GM19455 (cell line): ENCODE measurements around the gene ARSI.

Experiments
- ATAC-seq: cut with Tn5 transposase; IDR thresholded peaks from one replicate; pipeline ENCODE4 v1.9.1; 2021; ENCODE audit not compliant: unreplicated experiment

ARSI gene

DNA sequence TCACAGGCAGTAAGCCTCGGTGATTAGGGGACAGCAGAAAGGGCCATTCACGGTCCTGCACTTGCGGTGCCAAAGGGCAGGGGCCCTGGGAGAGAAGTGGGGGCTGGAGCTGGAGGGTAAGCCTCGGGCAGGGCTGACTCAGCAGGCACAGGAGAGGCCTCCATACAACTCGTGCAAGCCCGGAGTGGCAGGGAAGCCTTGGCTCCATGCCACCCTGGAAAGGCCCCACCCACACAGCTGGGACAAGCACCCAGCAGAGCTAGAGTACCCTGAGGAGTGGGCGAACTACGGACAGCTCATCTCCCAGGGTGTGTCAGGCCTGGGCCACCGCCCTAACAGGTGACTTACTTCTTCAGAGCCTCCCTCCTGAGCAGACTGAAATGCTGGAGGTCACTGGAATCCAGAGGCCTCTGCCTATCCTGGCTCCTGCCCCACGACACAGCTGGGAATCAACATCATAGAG is 7.5 kb downstream of the ARSI start:
- no peak for ATAC-seq

DNA sequence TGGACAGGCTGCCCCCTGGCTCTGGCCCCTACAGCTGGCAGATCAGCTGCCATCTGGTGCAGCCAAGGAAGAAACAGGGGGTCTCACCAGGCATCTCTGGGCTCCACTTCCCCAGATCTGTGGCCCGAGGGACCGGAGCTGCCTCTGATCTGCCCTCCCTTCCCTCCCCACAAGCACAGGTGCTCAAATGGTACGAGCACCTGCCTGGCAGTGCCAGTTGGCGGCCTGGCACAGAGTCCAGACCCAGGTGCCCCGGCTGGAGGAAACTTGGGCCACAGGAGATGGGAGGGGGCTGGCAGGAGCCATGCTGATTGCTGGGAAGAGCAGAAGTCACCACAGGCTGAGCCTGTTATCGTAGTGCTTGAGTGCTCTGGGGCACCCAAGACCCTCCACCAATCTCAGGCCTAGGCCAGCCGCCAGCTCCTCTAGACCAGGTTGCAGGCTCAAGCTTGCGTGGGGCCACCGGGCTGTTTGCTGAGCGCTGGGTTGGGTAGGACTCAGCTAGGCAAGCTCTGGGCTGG is 8.1 kb downstream of the ARSI start:
- no peak for ATAC-seq

DNA sequence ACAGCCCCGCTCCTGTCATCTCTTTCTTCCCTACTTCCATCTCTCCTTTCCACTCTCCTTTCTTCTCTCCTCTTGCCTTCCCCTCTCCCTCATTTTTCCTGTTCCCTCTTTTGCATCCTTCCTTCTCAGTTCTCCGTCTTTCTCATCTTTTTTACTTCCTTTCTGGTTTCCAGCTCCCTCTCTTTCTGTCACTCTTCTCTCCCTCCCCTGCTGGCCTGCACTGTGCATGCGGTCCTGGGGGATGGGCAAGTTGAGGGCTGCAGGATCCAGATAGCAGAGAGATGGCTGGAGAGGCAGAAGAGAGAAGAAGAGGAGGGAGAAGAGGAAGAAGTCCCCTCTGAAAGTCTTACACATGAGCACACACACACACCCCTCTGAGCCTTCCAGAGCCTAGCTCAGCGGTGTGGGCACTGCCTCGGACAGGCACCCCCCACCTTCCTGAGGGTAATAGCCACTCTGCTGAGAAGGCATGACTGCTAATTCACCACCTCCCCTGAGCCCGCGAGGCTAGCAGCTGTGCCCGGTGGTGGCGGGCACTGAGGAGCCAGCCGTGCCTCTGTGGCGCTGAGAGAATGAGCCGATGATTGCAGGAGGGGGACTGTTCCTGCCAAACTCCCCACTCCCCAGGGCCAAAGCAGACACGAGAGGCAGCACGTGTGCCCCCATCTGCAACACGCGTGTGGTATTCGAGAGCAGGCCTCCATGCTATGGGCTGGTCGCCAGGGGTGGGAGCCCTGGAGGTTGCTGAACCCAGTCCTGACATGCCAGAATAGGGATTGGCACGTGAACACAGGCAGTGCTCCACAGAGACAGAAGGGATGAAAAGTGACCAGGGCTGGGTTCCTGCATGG is 9.4 kb downstream of the ARSI start:
- ATAC-seq: no peak

DNA sequence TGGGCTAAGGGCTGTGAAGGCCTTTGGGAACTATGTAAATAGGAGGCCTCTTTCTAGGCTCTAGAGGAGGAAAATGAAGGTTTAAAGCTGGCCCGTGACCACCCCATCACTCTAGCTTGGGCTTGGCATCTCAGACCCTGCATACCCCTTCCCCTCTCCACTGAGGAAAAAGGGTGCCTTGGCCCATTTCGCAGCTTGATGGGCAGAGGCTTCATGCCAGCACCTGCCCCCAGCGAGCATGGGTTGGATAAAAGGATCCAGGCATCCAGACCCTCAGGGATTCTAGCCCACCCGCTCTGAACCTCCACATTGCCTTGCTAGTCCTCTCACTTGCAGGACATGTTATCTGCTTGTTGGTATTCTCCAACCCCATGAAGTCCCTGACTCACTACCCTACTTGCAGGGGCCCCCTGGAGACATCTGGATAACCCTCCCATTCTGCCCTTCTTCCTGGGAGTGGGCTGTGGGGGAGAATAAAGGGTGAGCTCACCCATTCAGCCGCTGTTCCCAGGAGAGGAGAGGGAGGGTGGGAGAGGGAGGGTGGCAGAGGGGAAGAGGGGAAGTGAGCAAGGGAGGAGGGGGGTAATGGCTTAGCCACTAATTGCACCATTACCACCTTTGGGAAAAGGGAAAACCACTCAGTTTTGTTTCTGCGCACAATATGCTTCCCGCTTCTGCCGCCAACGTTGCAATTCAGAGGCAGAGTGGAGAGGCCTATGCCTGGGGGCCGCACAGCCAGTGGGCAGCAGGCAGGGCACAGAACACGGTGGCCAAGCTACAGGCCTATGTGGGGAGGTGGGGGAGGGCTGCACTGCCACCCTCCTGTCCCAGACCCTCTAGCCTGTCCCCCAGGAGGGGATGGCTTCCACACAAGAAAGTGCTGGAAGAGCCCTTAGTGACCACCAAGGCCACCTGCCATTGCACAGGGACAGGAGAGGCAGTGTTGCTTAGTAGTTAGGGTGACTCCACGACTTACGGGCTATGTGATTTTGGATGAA is 11.0 kb downstream of the ARSI start:
- ATAC-seq: no peak

DNA sequence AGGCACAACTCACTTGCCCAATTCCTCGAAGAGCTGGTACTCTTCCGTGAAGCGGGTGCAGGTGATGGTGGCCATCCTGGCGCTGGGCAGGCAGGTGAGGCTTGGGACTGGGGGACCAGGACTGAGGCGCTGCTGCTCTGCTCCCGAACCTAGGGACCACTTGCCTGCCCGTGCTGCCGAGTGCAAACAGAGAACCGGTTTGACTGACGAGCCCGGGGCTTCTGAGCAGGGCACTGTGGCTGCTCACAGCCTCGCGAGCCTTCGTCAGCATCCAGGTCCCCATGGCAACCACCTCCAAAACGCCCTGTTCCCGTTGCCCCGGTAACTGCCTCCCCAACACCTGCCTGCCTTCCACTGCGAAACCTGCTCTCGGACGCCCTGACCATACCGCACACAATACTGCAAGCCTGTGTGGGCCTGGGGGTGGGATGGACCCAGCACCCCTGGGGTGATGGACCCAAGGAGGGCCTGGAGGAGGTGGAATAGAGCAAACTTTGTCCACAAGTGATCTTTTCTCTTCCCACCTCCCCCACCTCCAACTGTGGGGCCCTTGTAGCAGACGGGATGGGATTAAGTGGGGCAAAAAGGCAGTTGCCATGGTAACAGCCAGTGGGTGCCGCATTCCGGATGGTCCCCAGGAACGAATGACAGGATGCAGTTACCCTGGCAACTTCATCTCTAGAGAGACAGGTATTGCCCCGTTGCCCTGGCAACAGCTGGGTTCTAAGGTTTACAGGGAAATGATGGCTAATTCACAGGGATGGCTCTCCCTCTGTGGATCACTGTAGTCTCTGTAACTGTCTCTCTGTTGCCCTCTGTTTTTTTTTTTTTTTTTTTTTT is 12.9 kb downstream of the ARSI start, which contains the start of gene CAMK2A:
Gene CAMK2A (minus strand): TSS at position 223 of the 840 bp plus-strand sequence. CDS start 148 bp downstream, at position 75.
- no peak for ATAC-seq

DNA sequence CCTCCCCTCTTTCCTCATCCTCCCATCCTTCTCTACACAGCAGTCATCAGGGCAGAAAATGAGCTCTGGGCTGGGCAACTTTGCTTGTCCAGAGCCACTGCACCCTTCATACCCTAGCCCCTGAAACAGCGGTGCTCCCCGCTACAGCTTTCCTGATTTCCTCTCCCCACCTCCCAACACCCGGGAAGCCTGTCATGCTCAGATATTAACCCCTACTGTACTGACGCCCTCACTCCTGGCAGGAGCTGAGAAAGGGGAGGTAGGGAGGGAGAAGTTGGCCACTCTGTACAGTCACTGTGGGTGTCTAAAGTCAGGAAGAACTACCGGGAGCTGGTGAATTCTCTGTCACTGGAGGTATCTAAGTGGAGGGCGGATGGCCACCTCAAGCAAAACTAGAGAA is 13.9 kb downstream of the ARSI start:
- no peak for ATAC-seq

DNA sequence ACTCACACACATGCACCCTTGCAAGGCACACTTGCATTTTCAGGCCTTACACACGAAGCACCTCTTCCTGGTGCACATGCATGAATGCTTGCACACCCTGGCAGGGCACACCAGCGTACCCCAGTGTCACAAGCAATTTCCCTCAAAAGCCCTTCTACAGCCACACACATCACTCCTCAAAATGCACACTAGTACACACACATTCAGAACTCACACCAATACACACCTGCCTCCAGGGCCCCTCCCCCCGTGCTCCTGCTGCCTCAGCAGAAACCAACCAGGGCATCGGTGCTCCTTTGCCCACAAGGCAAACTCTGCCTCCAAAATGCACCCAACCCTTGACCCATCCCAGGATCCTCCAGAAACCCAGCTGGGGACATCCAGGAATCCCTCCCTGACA is 14.3 kb downstream of the ARSI start:
- no peak for ATAC-seq

DNA sequence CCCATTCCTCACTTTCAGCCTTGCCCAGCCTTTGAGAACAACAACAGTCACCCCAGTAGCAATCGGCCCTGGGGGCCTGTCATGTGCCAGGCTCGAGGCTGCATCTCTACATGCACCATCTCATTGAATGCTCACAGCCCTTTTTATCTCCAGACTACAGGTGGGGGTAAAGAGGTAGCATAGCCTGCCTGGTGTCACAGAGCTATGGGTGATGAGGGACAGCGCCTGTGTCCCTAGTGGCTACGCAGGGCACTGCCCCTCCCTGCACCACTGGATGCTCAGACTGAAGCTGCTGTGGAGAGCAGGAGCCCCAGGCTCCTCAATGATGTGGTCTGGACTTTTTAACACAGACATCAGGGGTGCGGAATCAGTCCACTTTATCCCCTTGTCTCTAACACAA is 15.9 kb downstream of the ARSI start:
- ATAC-seq: no peak

DNA sequence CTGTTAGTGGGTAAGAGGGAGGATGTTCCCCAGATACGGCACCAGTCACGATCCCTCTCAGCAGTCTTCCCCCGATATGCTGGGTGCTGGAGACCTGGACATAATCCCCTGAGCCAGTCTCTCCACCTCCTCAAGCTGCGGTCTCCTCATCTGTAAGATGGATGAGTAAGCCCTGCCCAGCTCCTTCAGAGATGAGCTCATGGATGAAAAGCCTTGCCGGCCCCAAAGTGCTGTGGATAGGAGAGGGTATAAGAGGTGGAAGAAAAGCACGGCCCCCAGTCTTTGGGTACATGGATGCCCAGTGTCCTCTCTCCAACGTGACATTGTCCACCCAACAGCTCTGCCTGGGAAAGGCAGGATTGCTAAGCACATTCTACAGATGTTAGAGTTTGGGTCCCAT is 17.6 kb downstream of the ARSI start:
- no peak for ATAC-seq

DNA sequence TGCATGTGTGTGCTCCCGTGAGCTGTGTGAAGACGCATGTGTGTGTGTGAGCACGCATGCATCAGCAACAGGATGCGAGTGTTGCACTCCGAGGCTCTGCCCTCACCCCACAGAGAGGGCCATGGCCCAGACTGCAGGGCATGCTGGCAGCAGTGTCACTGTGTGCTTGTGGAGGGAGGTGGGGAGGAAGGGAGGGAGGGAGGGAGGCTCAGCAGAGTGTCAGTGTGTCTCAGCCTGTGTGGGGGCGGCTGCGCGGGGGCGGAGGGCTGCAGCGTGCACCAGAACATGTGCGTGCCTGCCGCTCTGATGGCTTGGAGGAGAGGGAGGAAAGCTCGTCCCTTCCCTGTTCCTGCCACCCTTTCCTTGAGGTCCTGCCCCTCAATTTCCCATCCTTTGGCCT is 18.4 kb downstream of the ARSI start:
- ATAC-seq: no peak

DNA sequence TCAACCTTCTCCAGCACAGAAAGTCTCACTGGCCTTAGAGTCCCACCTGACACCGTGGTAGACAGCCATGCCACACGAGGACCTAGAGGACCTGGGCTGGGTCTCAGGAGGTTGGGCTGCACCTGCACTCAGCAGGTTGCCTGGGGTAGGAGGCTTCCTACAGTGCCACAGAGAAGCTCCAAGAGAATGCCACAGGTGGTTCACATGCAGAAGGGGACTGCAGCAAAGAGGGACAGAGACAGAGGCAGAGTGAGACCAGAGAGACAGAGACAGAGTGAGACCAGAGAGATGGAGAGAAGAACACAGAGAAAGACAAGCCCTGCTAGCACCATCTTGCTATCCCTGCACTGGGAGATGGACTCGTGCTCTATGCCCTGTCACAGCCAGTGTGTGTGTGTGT is 18.8 kb downstream of the ARSI start:
- no peak for ATAC-seq

DNA sequence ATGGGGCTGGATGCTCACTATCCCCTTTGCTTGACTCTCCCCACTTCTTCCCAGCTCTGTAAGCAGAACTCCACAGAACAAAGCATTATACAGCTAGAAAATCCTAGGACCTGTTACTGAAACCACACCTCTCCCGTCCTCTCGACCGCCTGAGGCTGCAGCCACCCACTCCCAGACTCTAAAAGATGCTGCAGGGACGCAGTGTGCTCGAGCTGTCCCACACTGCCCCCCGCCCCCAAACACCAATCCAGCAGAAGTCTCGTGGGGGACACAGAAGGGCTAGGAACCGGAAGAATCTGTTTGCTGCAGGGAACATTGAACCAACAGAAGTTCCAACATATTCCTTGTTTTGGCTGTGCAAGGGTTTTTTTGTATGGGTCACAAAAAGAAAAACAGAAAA is 20.7 kb downstream of the ARSI start:
- no peak for ATAC-seq

DNA sequence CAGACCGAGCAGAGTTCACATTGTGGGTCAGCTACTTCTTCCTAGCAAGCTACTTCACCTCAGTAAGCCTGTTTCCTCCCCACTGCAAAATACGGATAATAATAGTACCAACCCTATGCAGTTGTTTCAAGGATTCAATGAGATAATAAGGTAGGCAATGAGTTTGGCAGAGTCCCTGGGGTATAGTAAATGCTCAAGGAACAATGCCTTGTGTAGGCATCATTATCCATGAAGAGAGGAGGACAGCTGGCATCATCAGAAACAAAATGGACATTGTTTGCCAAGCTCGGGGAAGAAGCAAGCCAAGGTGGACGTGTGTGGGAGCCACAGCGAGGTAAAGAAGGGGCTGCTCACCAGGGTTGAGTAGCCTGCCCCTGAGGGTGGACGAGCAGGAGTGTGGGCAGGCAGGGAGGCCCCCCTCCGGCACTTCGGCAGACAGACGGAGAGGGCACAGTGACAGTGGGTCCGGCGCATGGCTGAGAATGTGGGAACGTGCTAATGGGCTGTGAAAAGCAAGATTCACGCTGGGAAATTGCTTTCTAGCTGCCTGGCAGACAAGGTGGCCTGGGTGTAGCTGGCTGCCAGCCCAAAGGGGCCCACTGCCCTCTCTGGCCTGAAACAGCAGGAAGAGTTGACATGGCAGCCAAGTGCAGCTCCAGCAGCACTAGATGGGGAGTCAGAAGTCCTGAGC is 23.2 kb downstream of the ARSI start:
- no peak for ATAC-seq

DNA sequence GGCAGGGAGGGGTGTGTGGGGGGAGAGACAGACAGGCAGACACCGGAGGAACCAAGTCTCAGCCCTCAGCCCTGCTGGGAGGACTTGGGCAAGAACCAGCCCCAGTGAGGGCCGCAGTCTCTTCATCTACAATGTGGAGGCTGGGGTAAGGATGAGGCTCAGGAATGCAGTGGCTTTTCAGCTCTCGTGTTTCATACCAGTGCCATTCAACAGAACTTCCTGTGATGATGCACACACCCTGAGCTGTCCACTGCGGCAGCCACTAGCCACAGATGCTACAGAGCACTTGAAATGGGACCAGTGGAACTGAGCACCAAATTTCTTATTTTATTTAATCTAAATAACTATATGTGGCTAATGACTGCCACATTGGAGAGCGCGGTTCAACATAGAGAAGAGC is 23.8 kb downstream of the ARSI start:
- ATAC-seq: no peak

DNA sequence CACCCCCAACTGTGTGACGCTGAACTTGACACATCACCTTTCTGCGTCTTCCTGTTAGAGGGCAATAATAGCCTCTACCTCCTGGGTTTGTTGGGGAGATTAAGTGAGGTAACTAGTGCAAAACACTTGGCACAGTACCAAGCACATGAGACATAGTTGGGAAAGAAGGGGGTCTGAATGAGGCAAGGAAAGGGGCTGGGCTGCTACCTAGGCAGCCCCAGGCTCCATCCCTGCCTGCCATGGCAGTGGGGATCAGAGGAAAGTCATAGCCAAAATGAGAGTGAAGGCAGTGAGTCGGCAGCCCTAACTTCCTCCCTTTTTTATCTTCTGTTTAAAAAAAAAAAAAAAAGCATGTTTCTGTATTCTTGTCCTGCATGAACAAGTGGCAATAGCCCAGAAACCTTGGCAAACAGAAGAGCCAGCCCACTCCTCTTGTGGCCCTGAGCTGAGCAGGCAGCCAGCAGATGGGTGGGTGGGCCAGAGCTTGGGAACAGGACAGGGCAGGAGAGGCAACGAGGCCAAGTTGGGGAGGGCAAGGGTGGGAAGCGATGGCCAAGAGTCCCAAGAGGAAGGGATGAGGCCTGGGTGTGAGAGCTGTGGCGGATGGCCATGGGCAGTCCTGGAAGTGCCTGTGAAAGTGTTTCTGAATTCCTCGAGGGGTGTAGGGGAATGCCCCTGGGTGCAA is 24.5 kb downstream of the ARSI start:
- no peak for ATAC-seq

DNA sequence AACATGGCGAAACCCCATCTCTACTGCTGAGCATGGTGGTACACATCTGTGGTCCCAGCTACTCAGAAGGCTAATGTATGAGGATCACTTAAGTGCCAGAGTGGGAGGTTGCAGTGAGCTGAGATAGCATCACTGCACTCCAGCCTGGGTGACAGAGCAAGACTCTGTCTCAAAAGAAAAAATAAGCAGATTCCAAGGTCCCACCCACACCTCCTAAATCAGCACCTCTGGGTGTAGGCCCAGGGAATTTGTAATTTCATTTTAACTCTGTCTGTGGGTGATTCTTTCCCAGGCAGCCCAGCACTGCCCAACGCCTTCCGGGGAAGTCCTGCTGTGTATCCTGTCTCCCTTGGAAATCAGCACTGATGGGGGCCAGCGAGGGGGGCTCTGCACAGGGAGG is 25.7 kb downstream of the ARSI start:
- ATAC-seq: no peak

DNA sequence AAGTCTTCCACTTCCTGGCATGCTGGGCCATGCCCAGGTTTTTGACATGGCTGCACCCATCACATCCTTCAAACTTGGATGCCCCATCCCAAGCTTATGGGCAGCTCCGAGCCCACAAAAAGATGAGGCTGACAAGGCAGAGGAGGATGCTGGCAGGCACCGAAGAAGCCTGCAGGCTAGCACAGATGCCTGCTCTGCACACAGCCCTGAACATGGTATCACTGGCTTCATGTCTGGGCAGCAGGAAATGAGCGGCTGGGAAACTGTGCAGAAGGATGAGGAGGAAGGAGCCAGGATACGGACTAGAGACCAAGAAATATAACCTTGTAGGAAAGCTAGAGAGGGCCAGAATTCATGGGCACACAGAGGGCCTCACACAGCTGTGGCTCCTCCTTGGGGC is 27.9 kb downstream of the ARSI start:
- ATAC-seq: no peak

DNA sequence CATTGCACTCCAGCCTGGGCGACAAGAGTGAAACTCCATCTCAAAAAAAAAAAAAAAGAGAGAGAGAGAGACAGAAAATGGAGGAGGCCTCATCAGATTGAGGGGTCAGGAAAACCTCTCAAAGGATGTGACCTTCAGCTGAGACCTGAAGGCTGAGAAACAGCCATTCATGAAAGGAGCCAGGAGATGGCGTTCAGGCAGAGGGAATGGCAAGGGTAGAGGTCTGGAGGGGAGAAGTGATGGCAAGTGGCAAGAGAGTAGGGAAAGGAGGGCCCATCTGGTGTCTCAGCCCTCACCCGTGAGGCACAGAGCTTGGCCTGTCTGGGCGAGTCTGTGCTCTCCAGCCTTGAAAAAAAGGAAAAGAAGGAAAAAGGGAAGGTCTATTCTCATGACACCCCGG is 30.2 kb downstream of the ARSI start:
- no peak for ATAC-seq

DNA sequence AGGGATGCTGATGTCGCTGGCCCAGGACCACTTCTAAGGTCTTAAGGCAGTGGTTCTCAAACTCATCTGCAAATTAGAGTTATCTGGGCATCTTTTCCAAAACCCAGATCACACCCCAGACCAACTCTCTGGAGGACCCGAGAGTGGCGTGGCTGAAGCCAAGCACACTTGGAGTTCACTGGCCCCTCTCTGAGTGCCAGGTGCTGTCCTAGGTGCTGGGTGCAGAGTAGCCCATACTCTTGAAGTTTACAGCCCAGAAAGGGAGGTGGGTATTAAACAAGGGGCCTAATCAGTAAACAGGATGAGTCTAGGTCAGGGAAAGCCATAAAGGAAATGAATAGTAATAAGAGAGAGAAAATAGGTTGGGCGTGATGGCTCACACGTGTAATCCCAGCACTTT is 30.8 kb downstream of the ARSI start:
- ATAC-seq: no peak
